Measurements from ENCODE around the gene RPS24. TPM values are rescaled to one million over a fixed set of nuclear protein-coding genes. Genes with fewer than 3 reads are reported as not detected.
A peak's percentile ranks its signal among the peaks of the same experiment; 100 is the strongest.

Gene RPS24
- total and polyA plus RNA-seq, 2 of the 13 experiments (the other 11 are each of a cell fraction or from before 2014, with no cell fraction given), result 2,690 to 3,319 TPM

DNA sequence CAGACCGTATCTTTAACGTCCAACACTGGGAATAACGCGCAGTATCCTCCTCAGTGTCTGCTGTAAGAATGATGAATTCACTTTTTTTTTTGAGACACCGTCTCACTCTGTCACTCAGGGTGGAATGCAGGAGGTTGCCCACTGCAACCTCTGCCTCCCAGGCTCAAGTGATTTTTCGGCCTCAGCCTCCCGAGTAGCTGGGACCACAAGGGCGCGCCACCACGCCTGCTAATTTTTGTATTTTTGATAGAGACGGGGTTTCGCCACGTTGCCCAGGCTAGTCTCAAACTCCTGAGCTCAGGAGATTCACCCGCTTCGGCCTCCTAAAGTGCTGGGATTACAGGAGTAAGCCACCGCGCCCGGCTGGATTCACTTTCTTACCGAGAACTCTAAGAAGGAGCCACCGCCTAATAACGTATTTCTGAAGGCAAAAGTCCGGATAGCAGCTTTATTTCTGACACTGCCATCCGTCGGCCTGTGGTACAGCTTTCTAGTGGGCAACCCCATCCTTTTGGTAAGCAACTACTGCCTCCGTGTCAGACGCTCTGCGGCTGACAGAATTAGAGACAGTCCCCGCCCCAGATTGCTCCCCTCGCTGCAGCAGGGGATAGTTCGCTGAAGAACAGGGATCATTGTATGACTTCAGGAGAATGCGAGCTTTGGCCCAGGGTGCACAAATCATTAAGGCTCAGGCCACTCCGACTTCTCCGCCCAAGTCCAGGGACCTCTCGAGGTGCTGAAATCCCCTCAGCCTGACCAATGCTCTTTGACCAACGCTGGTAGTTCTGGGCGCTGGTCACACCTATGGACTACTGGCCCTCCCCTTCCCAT is 5.0 kb upstream of the RPS24 start (continued):
- TF ChIP-seq TCF12 (IDR thresholded peaks at IDR 0.05) (no peak), TCF12 (CRISPR knock-in tag; IDR thresholded peaks at IDR 0.05) (peak; percentile 67; the same call in 1 of the 2 replicates), ZNF678 (CRISPR knock-in tag; IDR thresholded peaks at IDR 0.05) (no peak), ZNF510 (CRISPR knock-in tag; IDR thresholded peaks at IDR 0.05; ENCODE audit: low read depth) (peak; percentile 66; the same call in 1 of the 2 replicates), ZFAT (CRISPR knock-in tag; conservative IDR thresholded peaks at IDR 0.05) (no peak), SP5 (CRISPR knock-in tag; IDR thresholded peaks at IDR 0.05; ENCODE audit: borderline replicate concordance, low read depth) (peak; percentile 83), HOXA3 (CRISPR knock-in tag; IDR thresholded peaks at IDR 0.05) (peak; percentile 17; the same call in 1 of the 2 replicates), KAT7 (CRISPR knock-in tag; IDR thresholded peaks at IDR 0.05; ENCODE audit: borderline replicate concordance) (0 out of 2 replicates have a peak, but pooled peaks have one; percentile 2)
- TF ChIP-seq, protein P1, sequence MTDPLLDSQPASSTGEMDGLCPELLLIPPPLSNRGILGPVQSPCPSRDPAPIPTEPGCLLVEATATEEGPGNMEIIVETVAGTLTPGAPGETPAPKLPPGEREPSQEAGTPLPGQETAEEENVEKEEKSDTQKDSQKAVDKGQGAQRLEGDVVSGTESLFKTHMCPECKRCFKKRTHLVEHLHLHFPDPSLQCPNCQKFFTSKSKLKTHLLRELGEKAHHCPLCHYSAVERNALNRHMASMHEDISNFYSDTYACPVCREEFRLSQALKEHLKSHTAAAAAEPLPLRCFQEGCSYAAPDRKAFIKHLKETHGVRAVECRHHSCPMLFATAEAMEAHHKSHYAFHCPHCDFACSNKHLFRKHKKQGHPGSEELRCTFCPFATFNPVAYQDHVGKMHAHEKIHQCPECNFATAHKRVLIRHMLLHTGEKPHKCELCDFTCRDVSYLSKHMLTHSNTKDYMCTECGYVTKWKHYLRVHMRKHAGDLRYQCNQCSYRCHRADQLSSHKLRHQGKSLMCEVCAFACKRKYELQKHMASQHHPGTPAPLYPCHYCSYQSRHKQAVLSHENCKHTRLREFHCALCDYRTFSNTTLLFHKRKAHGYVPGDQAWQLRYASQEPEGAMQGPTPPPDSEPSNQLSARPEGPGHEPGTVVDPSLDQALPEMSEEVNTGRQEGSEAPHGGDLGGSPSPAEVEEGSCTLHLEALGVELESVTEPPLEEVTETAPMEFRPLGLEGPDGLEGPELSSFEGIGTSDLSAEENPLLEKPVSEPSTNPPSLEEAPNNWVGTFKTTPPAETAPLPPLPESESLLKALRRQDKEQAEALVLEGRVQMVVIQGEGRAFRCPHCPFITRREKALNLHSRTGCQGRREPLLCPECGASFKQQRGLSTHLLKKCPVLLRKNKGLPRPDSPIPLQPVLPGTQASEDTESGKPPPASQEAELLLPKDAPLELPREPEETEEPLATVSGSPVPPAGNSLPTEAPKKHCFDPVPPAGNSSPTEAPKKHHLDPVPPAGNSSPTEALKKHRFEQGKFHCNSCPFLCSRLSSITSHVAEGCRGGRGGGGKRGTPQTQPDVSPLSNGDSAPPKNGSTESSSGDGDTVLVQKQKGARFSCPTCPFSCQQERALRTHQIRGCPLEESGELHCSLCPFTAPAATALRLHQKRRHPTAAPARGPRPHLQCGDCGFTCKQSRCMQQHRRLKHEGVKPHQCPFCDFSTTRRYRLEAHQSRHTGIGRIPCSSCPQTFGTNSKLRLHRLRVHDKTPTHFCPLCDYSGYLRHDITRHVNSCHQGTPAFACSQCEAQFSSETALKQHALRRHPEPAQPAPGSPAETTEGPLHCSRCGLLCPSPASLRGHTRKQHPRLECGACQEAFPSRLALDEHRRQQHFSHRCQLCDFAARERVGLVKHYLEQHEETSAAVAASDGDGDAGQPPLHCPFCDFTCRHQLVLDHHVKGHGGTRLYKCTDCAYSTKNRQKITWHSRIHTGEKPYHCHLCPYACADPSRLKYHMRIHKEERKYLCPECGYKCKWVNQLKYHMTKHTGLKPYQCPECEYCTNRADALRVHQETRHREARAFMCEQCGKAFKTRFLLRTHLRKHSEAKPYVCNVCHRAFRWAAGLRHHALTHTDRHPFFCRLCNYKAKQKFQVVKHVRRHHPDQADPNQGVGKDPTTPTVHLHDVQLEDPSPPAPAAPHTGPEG (CRISPR knock-in tag; IDR thresholded peaks at IDR 0.05), result no peak
- TF ChIP-seq, protein P2, sequence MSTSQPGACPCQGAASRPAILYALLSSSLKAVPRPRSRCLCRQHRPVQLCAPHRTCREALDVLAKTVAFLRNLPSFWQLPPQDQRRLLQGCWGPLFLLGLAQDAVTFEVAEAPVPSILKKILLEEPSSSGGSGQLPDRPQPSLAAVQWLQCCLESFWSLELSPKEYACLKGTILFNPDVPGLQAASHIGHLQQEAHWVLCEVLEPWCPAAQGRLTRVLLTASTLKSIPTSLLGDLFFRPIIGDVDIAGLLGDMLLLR (CRISPR knock-in tag; IDR thresholded peaks at IDR 0.05), result 0 out of 2 replicates have a peak, but pooled peaks have one; percentile 34
- TF ChIP-seq, protein P3, sequence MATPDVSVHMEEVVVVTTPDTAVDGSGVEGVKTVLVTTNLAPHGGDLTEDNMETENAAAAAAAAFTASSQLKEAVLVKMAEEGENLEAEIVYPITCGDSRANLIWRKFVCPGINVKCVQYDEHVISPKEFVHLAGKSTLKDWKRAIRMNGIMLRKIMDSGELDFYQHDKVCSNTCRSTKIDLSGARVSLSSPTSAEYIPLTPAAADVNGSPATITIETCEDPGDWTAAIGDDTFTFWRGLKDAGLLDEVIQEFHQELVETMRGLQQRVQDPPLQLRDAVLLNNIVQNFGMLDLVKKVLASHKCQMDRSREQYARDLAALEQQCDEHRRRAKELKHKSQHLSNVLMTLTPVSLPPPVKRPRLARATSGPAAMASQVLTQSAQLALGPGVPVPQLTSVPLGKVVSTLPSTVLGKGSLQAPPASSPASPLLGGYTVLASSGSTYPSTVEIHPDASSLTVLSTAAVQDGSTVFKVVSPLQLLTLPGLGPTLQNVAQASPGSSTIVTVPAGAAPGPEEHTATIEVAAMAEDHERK (CRISPR knock-in tag; IDR thresholded peaks at IDR 0.05; ENCODE audit: low read depth), result no peak
- TF ChIP-seq, protein P4, sequence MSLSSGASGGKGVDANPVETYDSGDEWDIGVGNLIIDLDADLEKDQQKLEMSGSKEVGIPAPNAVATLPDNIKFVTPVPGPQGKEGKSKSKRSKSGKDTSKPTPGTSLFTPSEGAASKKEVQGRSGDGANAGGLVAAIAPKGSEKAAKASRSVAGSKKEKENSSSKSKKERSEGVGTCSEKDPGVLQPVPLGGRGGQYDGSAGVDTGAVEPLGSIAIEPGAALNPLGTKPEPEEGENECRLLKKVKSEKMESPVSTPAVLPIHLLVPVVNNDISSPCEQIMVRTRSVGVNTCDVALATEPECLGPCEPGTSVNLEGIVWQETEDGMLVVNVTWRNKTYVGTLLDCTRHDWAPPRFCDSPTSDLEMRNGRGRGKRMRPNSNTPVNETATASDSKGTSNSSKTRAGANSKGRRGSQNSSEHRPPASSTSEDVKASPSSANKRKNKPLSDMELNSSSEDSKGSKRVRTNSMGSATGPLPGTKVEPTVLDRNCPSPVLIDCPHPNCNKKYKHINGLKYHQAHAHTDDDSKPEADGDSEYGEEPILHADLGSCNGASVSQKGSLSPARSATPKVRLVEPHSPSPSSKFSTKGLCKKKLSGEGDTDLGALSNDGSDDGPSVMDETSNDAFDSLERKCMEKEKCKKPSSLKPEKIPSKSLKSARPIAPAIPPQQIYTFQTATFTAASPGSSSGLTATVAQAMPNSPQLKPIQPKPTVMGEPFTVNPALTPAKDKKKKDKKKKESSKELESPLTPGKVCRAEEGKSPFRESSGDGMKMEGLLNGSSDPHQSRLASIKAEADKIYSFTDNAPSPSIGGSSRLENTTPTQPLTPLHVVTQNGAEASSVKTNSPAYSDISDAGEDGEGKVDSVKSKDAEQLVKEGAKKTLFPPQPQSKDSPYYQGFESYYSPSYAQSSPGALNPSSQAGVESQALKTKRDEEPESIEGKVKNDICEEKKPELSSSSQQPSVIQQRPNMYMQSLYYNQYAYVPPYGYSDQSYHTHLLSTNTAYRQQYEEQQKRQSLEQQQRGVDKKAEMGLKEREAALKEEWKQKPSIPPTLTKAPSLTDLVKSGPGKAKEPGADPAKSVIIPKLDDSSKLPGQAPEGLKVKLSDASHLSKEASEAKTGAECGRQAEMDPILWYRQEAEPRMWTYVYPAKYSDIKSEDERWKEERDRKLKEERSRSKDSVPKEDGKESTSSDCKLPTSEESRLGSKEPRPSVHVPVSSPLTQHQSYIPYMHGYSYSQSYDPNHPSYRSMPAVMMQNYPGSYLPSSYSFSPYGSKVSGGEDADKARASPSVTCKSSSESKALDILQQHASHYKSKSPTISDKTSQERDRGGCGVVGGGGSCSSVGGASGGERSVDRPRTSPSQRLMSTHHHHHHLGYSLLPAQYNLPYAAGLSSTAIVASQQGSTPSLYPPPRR (CRISPR knock-in tag; IDR thresholded peaks at IDR 0.05; ENCODE audit: borderline replicate concordance), result no peak; the same call in 1 of the 2 replicates

Measured in HepG2 (cell line).